ENCODE results near the gene PLA2G6.

Gene PLA2G6

DNA sequence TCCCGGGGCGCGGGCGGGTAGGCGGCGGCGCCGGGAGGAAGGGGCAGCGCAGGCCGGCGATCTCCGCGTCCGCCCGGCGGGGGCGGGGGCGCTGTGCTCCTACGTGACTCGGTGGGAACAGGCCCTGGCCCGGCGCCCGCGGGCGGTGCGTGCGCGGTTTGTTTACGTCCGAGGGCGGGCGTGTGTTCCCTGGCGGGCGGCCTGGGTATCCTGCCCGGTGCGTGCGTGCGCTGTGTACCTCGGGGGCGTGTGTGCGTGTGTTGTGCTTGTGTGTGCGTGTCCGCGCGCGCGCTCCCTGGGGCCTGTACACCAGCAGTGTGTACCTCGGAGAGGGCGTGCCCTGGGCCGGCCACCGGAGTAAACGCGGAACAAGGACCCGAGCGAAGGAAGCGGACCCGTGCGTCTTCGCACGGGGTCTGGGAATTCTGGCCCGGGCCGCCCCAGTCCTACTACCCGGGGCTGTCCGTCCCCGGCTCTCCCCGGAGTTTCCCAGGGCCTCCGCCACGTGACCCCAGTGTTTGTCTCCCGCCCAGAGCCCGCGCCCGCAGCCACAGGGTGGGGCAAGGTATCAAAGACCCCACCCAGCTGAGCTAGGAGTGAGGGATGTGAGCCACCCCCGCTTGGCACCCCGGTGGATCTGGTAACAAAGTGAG lies 20.9 kb upstream of the PLA2G6 start (continued):
- 0 out of 2 replicates have a peak, but pooled peaks have one; percentile 69 for TF ChIP-seq KLF8 (tag by site-specific recombination; IDR thresholded peaks at IDR 0.05)
- no peak for TF ChIP-seq ZNF610 (tag by site-specific recombination; IDR thresholded peaks at IDR 0.05; ENCODE audit: borderline replicate concordance)
- no peak for TF ChIP-seq ZNF549 (tag by site-specific recombination; IDR thresholded peaks at IDR 0.05)
- TF ChIP-seq PBX3 (CRISPR knock-in tag; IDR thresholded peaks at IDR 0.05), result peak; percentile 37; the same call in 1 of the 2 replicates
- TF ChIP-seq, protein P1, sequence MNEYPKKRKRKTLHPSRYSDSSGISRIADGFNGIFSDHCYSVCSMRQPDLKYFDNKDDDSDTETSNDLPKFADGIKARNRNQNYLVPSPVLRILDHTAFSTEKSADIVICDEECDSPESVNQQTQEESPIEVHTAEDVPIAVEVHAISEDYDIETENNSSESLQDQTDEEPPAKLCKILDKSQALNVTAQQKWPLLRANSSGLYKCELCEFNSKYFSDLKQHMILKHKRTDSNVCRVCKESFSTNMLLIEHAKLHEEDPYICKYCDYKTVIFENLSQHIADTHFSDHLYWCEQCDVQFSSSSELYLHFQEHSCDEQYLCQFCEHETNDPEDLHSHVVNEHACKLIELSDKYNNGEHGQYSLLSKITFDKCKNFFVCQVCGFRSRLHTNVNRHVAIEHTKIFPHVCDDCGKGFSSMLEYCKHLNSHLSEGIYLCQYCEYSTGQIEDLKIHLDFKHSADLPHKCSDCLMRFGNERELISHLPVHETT (tag by site-specific recombination; IDR thresholded peaks at IDR 0.05), result no peak
- TF ChIP-seq, protein P2, sequence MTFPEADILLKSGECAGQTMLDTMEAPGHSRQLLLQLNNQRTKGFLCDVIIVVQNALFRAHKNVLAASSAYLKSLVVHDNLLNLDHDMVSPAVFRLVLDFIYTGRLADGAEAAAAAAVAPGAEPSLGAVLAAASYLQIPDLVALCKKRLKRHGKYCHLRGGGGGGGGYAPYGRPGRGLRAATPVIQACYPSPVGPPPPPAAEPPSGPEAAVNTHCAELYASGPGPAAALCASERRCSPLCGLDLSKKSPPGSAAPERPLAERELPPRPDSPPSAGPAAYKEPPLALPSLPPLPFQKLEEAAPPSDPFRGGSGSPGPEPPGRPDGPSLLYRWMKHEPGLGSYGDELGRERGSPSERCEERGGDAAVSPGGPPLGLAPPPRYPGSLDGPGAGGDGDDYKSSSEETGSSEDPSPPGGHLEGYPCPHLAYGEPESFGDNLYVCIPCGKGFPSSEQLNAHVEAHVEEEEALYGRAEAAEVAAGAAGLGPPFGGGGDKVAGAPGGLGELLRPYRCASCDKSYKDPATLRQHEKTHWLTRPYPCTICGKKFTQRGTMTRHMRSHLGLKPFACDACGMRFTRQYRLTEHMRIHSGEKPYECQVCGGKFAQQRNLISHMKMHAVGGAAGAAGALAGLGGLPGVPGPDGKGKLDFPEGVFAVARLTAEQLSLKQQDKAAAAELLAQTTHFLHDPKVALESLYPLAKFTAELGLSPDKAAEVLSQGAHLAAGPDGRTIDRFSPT (tag by site-specific recombination; IDR thresholded peaks at IDR 0.05), result no peak
- no peak for TF ChIP-seq ZNF19 (tag by site-specific recombination; IDR thresholded peaks at IDR 0.05; ENCODE audit: low read depth)
- no peak for TF ChIP-seq ZNF398 (tag by site-specific recombination; IDR thresholded peaks at IDR 0.05)
- peak; percentile 88 for TF ChIP-seq ZNF335 (tag by site-specific recombination; conservative IDR thresholded peaks at IDR 0.05)
- TF ChIP-seq ZFHX2 (tag by site-specific recombination; conservative IDR thresholded peaks at IDR 0.05), result peak; percentile 99
- TF ChIP-seq SP7 (tag by site-specific recombination; IDR thresholded peaks at IDR 0.05), result peak; percentile 50; the same call in 1 of the 2 replicates
- no peak for TF ChIP-seq ZNF132 (tag by site-specific recombination; IDR thresholded peaks at IDR 0.05; ENCODE audit: borderline replicate concordance)
- no peak for TF ChIP-seq REST (tag by site-specific recombination; IDR thresholded peaks at IDR 0.05)
- 0 out of 2 replicates have a peak, but pooled peaks have one; percentile 5 for TF ChIP-seq ZNF596 (tag by site-specific recombination; IDR thresholded peaks at IDR 0.05)
- TF ChIP-seq ZNF223 (tag by site-specific recombination; IDR thresholded peaks at IDR 0.05), result no peak
- no peak for TF ChIP-seq HOXC10 (CRISPR knock-in tag; IDR thresholded peaks at IDR 0.05)
- TF ChIP-seq ZNF629 (tag by site-specific recombination; IDR thresholded peaks at IDR 0.05), result peak; percentile 30; the same call in 1 of the 2 replicates
- TF ChIP-seq ZNF792 (tag by site-specific recombination; IDR thresholded peaks at IDR 0.05), result no peak
- TF ChIP-seq, protein P3, sequence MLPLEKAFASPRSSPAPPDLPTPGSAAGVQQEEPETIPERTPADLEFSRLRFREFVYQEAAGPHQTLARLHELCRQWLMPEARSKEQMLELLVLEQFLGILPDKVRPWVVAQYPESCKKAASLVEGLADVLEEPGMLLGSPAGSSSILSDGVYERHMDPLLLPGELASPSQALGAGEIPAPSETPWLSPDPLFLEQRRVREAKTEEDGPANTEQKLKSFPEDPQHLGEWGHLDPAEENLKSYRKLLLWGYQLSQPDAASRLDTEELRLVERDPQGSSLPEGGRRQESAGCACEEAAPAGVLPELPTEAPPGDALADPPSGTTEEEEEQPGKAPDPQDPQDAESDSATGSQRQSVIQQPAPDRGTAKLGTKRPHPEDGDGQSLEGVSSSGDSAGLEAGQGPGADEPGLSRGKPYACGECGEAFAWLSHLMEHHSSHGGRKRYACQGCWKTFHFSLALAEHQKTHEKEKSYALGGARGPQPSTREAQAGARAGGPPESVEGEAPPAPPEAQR (tag by site-specific recombination; IDR thresholded peaks at IDR 0.05), result no peak
- TF ChIP-seq ZNF324 (tag by site-specific recombination; IDR thresholded peaks at IDR 0.05), result no peak
- TF ChIP-seq ZFP37 (tag by site-specific recombination; IDR thresholded peaks at IDR 0.05), result no peak
- TF ChIP-seq ZNF169 (tag by site-specific recombination; IDR thresholded peaks at IDR 0.05), result no peak
- TF ChIP-seq, protein P4, sequence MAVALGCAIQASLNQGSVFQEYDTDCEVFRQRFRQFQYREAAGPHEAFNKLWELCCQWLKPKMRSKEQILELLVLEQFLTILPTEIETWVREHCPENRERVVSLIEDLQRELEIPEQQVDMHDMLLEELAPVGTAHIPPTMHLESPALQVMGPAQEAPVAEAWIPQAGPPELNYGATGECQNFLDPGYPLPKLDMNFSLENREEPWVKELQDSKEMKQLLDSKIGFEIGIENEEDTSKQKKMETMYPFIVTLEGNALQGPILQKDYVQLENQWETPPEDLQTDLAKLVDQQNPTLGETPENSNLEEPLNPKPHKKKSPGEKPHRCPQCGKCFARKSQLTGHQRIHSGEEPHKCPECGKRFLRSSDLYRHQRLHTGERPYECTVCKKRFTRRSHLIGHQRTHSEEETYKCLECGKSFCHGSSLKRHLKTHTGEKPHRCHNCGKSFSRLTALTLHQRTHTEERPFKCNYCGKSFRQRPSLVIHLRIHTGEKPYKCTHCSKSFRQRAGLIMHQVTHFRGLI (tag by site-specific recombination; IDR thresholded peaks at IDR 0.05), result no peak
- peak; percentile 72 for TF ChIP-seq SP2 (tag by site-specific recombination; IDR thresholded peaks at IDR 0.05)
- TF ChIP-seq ZSCAN16 (tag by site-specific recombination; IDR thresholded peaks at IDR 0.05), result no peak
- TF ChIP-seq ZFP3 (tag by site-specific recombination; IDR thresholded peaks at IDR 0.05; ENCODE audit: low read depth), result no peak
- no peak for TF ChIP-seq ZNF184 (tag by site-specific recombination; IDR thresholded peaks at IDR 0.05)
